CD14-positive monocyte (primary cell): Measurements from ENCODE around the gene MET. TPM values are rescaled to one million over a fixed set of nuclear protein-coding genes. Genes with fewer than 3 reads are reported as not detected.

Source experiments
- DNase-seq, 3 donors: peaks; one replicate each; pipeline ENCODE4 v3.0.0-alpha.2; 2011 to 2022
- H2AFZ ChIP-seq: 2 replicates; pipeline ENCODE4 v1.6.0; 2012; ENCODE audit warnings: mild to moderate bottlenecking, low read depth, low read length, inconsistent platforms; ENCODE audit not compliant: insufficient read depth, poor library complexity, severe bottlenecking
- H3K27ac ChIP-seq, 2 donors: 1 replicate in 1 of 2; 2 replicates in 1 of 2; pipeline ENCODE4 v1.5.1; 2012 to 2013; ENCODE audit warnings: low read length in 2 of 2, control low read depth in 1 of 2, inconsistent platforms in 1 of 2, low read depth in 1 of 2, mild to moderate bottlenecking in 1 of 2
- H3K27me3 ChIP-seq, 2 donors: one replicate each; pipeline versions ENCODE4 v1.6.0 to v1.6.1; 2011 to 2013; ENCODE audit warnings: low read length in 2 of 2; ENCODE audit not compliant: control insufficient read depth in 2 of 2, insufficient read depth in 2 of 2
- H3K36me3 ChIP-seq, 2 donors: replicated peaks in 1 of 2; 1 replicate in 1 of 2; 2 replicates in 1 of 2; pipeline versions ENCODE4 v1.5.1 to v1.6.1; 2012 to 2013; ENCODE audit warnings: low read length in 2 of 2, control low read depth in 1 of 2, inconsistent platforms in 1 of 2, mild to moderate bottlenecking in 1 of 2; ENCODE audit not compliant: insufficient read depth in 2 of 2, control insufficient read depth in 1 of 2
- H3K4me1 ChIP-seq, 2 donors: 1 replicate in 1 of 2; 2 replicates in 1 of 2; pipeline versions ENCODE4 v1.5.1 to v1.6.1; 2012 to 2013; ENCODE audit warnings: low read length in 2 of 2, control low read depth in 1 of 2, inconsistent platforms in 1 of 2, mild to moderate bottlenecking in 1 of 2, moderate library complexity in 1 of 2; ENCODE audit not compliant: insufficient read depth in 2 of 2, control insufficient read depth in 1 of 2
- H3K4me2 ChIP-seq: replicated peaks from 2 replicates; pipeline ENCODE3; 2012; ENCODE audit warnings: low read length, moderate library complexity, mild to moderate bottlenecking; ENCODE audit not compliant: poor library complexity, severe bottlenecking; ENCODE audit errors: extremely low read depth
- H3K4me3 ChIP-seq, 3 experiments: fragments of 200-600 bp in 1 of 3; sonication (generic) in 1 of 3; replicated peaks in 1 of 3; 1 replicate in 2 of 3; 2 replicates in 1 of 3; pipeline ENCODE4 v1.5.1; 2011 to 2013; ENCODE audit warnings: low read length in 3 of 3, mild to moderate bottlenecking in 3 of 3, control low read depth in 2 of 3, low read depth in 2 of 3, inconsistent platforms in 1 of 3, moderate library complexity in 1 of 3
- H3K79me2 ChIP-seq: 2 replicates; pipeline ENCODE4 v1.6.0; 2012; ENCODE audit warnings: mild to moderate bottlenecking, control low read depth, inconsistent platforms, low read length, moderate library complexity; ENCODE audit not compliant: insufficient read depth
- H3K9ac ChIP-seq: 2 replicates; pipeline ENCODE4 v1.6.0; 2017; ENCODE audit warnings: low read length, mild to moderate bottlenecking; ENCODE audit not compliant: insufficient read depth, poor library complexity, severe bottlenecking
- H3K9me3 ChIP-seq, 2 donors: replicated peaks in 1 of 2; 1 replicate in 1 of 2; 2 replicates in 1 of 2; pipeline versions ENCODE4 v1.5.1 to v1.6.1; 2012 to 2013; ENCODE audit warnings: low read length in 2 of 2, control low read depth in 1 of 2; ENCODE audit not compliant: control insufficient read depth in 1 of 2, insufficient read depth in 1 of 2
- H4K20me1 ChIP-seq: 2 replicates; pipeline ENCODE4 v1.6.0; 2012; ENCODE audit warnings: mild to moderate bottlenecking, low read length, control low read depth, moderate library complexity; ENCODE audit not compliant: insufficient read depth
- H3K27ac Mint-ChIP-seq, 7 donors: one replicate each; pipeline ENCODE4 v1.8.0; 2020; ENCODE audit warnings: mild to moderate bottlenecking in 7 of 7, mixed read lengths in 7 of 7, moderate library complexity in 6 of 7, inconsistent platforms in 2 of 7
- H3K27me3 Mint-ChIP-seq, 3 donors: one replicate each; pipeline ENCODE4 v1.8.0; 2021 to 2022; ENCODE audit warnings: low read depth in 3 of 3, mild to moderate bottlenecking in 3 of 3, mixed read lengths in 3 of 3, moderate library complexity in 3 of 3, inconsistent platforms in 1 of 3
- H3K36me3 Mint-ChIP-seq, 2 donors: one replicate each; pipeline ENCODE4 v1.8.0; 2020; ENCODE audit warnings: mixed read lengths in 2 of 2, inconsistent platforms in 1 of 2, mild to moderate bottlenecking in 1 of 2
- H3K4me1 Mint-ChIP-seq: one replicate; pipeline ENCODE4 v1.8.0; 2020; ENCODE audit warnings: mild to moderate bottlenecking, mixed read lengths
- H3K4me3 Mint-ChIP-seq, 2 donors: one replicate each; pipeline ENCODE4 v1.8.0; 2020; ENCODE audit warnings: mild to moderate bottlenecking in 2 of 2, mixed read lengths in 2 of 2, moderate library complexity in 1 of 2
- H3K9me3 Mint-ChIP-seq, 7 donors: one replicate each; pipeline ENCODE4 v1.8.0; 2020 to 2022; ENCODE audit warnings: mixed read lengths in 7 of 7, mild to moderate bottlenecking in 6 of 7, moderate library complexity in 6 of 7, inconsistent platforms in 2 of 7
- CTCF ChIP-seq: fragments of 200-600 bp; IDR thresholded peaks from one replicate; pipeline ENCODE4 v1.8.0; 2022; ENCODE audit warnings: antibody characterized with exemption, mild to moderate bottlenecking
- WGBS: methylation state at CpG from one replicate; pipeline ENCODE4 v1.1.5; 2013; ENCODE audit warnings: missing lambda C conversion rate; ENCODE audit not compliant: insufficient coverage; 5-methylcytosine and 5-hydroxymethylcytosine counted together
- intact Hi-C, 2 donors: fragments of 100-400 bp; cut with micrococcal nuclease; formaldehyde crosslinking; loops; one replicate each; pipeline versions ENCODE4 v1.15.0 to v1.15.1; 2023
- polyA plus RNA-seq, 3 donors: library from polyadenylated mRNA; depleted of rRNA in 1 of 3; unstranded in 2 of 3; stranded (reverse) in 1 of 3; fragments of 300-500 nt in 2 of 3; fragments of >200 nt in 1 of 3; fragmentation: Illumina TruSeq in 2 of 3; gene quantifications; 1 replicate in 2 of 3; 2 replicates in 1 of 3; pipeline ENCODE4 v1.2.3, GENCODE V29; 2012 to 2021

Gene MET
- polyA plus RNA-seq, 3 donors: not detected

DNA sequence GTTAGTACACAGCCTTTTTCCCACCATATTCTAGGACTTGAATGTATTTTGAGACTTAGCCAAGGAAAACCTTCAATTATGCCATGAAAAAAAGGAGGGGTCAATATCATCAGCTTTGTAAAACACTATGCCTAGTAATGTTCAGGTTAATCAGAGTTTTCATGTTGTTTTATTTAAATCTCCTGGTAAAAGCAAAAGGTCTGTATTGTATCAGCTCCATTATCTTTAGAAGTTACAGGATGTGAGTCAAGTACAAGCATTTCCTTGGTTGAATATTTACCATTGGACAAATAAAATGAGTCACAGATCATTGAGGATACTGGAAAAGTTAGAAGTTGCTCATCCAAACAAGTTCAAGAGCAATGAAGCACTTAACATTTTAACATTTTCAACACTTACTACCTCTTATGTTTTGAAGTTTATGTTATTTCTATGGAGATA lies 100.4 kb downstream of the MET start:
- no peaks in the 10 kb centered on the region for H3K4me1 ChIP-seq
- H3K9me3 ChIP-seq: no peaks in the 10 kb centered on the region
- Mint-ChIP-seq H3K27ac (no peak overlapping the region), H3K4me3 (no peak overlapping the region), H3K9me3 (no peaks in the 10 kb centered on the region), H3K4me1 (no peaks in the 10 kb centered on the region), H3K27me3 (peaks cover 0 to 3% (median 0%) of the 10 kb centered on the region in 3 donors), H3K36me3 (no peaks in the 10 kb centered on the region)
- H3K27ac ChIP-seq: no peak overlapping the region
- H3K4me3 ChIP-seq: no peak overlapping the region
- no peaks in the 10 kb centered on the region for H4K20me1 ChIP-seq
- H3K79me2 ChIP-seq: no peaks in the 10 kb centered on the region
- H3K36me3 ChIP-seq: no peaks in the 10 kb centered on the region
- H3K4me2 ChIP-seq: no peak overlapping the region
- no peak for DNase-seq
- intact Hi-C loops: no loop called here
- no peak overlapping the region for H3K9ac ChIP-seq
- H2AFZ ChIP-seq: no peak overlapping the region
- no peaks in the 10 kb centered on the region for H3K27me3 ChIP-seq
- TF ChIP-seq CTCF: no peak

GRCh38 chr7:116772926-116773749 lies 101.1 kb downstream of the MET start:
- no CpG with 5 or more reads among the region's 2 CpGs for WGBS
- Histone ChIP-seq H4K20me1 (no peaks in the 10 kb centered on the region), H3K9me3 (no peaks in the 10 kb centered on the region), H3K27me3 (no peaks in the 10 kb centered on the region), H3K4me3 (no peak overlapping the region), H3K79me2 (no peaks in the 10 kb centered on the region), H3K4me1 (no peaks in the 10 kb centered on the region), H2AFZ (no peak overlapping the region), H3K36me3 (no peaks in the 10 kb centered on the region), H3K4me2 (no peak overlapping the region), H3K27ac (no peak overlapping the region), H3K9ac (no peak overlapping the region)
- peaks cover 0 to 3% (median 0%) of the 10 kb centered on the region in 3 donors for H3K27me3 Mint-ChIP-seq
- no peak for TF ChIP-seq CTCF
- no peaks in the 10 kb centered on the region for H3K36me3 Mint-ChIP-seq
- DNase-seq: no peak
- intact Hi-C loops: no loop called here
- H3K4me1 Mint-ChIP-seq: no peaks in the 10 kb centered on the region
- no peak overlapping the region for H3K4me3 Mint-ChIP-seq
- no peaks in the 10 kb centered on the region for H3K9me3 Mint-ChIP-seq
- H3K27ac Mint-ChIP-seq: no peak overlapping the region
